ENCODE measurements around the gene AREL1.

DNA sequence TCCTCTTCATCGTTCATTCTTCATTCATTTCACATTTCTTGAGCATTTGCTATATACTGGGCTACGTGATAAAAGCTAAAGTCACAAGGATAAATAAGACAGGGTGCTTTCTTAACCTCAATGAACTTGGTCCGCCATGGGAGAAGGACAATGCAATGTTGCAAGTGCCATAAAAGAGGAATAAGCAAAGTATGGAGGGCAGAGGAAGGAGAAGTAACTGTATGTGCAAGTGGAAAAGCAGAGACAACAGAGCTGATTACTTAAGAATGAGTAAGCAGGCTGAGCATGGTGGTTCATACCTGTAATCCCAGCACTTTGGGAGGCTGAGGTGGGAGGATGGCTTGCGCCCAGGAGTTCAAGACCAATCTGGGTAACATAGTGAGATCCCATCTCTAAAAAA is 14.4 kb downstream of the AREL1 start:
- TF ChIP-seq, protein P1, sequence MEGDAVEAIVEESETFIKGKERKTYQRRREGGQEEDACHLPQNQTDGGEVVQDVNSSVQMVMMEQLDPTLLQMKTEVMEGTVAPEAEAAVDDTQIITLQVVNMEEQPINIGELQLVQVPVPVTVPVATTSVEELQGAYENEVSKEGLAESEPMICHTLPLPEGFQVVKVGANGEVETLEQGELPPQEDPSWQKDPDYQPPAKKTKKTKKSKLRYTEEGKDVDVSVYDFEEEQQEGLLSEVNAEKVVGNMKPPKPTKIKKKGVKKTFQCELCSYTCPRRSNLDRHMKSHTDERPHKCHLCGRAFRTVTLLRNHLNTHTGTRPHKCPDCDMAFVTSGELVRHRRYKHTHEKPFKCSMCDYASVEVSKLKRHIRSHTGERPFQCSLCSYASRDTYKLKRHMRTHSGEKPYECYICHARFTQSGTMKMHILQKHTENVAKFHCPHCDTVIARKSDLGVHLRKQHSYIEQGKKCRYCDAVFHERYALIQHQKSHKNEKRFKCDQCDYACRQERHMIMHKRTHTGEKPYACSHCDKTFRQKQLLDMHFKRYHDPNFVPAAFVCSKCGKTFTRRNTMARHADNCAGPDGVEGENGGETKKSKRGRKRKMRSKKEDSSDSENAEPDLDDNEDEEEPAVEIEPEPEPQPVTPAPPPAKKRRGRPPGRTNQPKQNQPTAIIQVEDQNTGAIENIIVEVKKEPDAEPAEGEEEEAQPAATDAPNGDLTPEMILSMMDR (conservative IDR thresholded peaks at IDR 0.05), result no peak
- no peak for TF ChIP-seq ZFX (IDR thresholded peaks at IDR 0.05)

All from C4-2B (cell line).